Activated CD4-positive, alpha-beta memory T cell treated with anti-CD3 and anti-CD28 coated beads for 36 hours (primary cell): ENCODE data around the gene DMBT1. TPM values are rescaled to one million over a fixed set of nuclear protein-coding genes. Genes with fewer than 3 reads are reported as not detected.
A peak's percentile ranks its signal among the peaks of the same experiment; 100 is the strongest.

Source experiments
- CTCF ChIA-PET: fragments of 350-600 bp; sonication (Branson Sonifier 250); formaldehyde crosslinking; loops from one replicate; lab custom pipeline; 2021; ENCODE audit warnings: antibody characterized with exemption, inconsistent platforms; lab: Charles Lee
- POLR2A ChIA-PET: fragments of 350-600 bp; sonication (Branson Sonifier 250); formaldehyde crosslinking; loops from one replicate; lab custom pipeline; 2021; ENCODE audit warnings: antibody characterized with exemption; lab: Charles Lee
- DNase-seq: peaks from one replicate; pipeline ENCODE4 v3.0.0-alpha.2; 2020
- H3K27ac Mint-ChIP-seq: one replicate; pipeline ENCODE4 v1.8.0; 2021; ENCODE audit warnings: mixed read lengths
- H3K27me3 Mint-ChIP-seq: one replicate; pipeline ENCODE4 v1.8.0; 2021; ENCODE audit warnings: mixed read lengths
- H3K36me3 Mint-ChIP-seq: one replicate; pipeline ENCODE4 v1.8.0; 2021; ENCODE audit warnings: mixed read lengths
- H3K4me1 Mint-ChIP-seq: one replicate; pipeline ENCODE4 v1.8.0; 2021; ENCODE audit warnings: low read depth, mixed read lengths
- H3K4me3 Mint-ChIP-seq: one replicate; pipeline ENCODE4 v1.8.0; 2021; ENCODE audit warnings: mild to moderate bottlenecking, mixed read lengths
- H3K9me3 Mint-ChIP-seq: one replicate; pipeline ENCODE4 v1.8.0; 2021; ENCODE audit warnings: mixed read lengths
- intact Hi-C: fragments of 100-400 bp; cut with micrococcal nuclease; formaldehyde crosslinking; loops from one replicate; pipeline ENCODE4 v1.15.1; 2023
- total RNA-seq, 2 experiments: library from RNA; stranded (reverse); gene quantifications; one replicate each; pipeline ENCODE4 v1.2.3, GENCODE V29; 2021

Gene DMBT1
- not detected for total RNA-seq

- Mint-ChIP-seq H3K4me1 (peaks cover 33% of the 10 kb centered on the region), H3K27ac (no peak within 1 kb of the TSS), H3K9me3 (no peaks in the 10 kb centered on the region), H3K27me3 (peaks cover under 1% of the 10 kb centered on the region), H3K36me3 (no peaks in the 10 kb centered on the region), H3K4me3 (no peak within 1 kb of the TSS)
- ChIA-PET CTCF (no interaction called here), POLR2A (no interaction called here)
- intact Hi-C loops, result no loop called here
- DNase-seq, result no peak
Measured at GRCh38 chr10:122560279-122560804, at the start of gene DMBT1. DMBT1 (plus strand) TSS chr10:122560754; CDS start chr10:122560771, 17 bp downstream.

GRCh38 chr10:122513053-122513452 lies 47.5 kb upstream of the DMBT1 start:
- intact Hi-C loops, result no loop called here
- Mint-ChIP-seq H3K27ac (no peak overlapping the region), H3K4me3 (no peak overlapping the region), H3K36me3 (no peaks in the 10 kb centered on the region), H3K9me3 (no peaks in the 10 kb centered on the region), H3K27me3 (no peaks in the 10 kb centered on the region), H3K4me1 (peaks cover 34% of the 10 kb centered on the region)
- DNase-seq, result no peak
- ChIA-PET POLR2A (no interaction called here), CTCF (interaction anchor here (1.2 to 4.8 kb wide), 3 partner anchors 53 to 79 kb away, joined by 5 to 31 read pairs (median 6); no protein-coding TSS in a partner anchor)

GRCh38 chr10:122514045-122514840 lies 46.3 kb upstream of the DMBT1 start:
- peaks cover 34% of the 10 kb centered on the region for H3K4me1 Mint-ChIP-seq
- H3K4me3 Mint-ChIP-seq, result no peak overlapping the region
- CTCF ChIA-PET, result interaction anchor here (1.0 to 4.8 kb wide), 2 partner anchors 51 to 171 kb away, joined by 5 to 31 read pairs; no protein-coding TSS in a partner anchor
- intact Hi-C loops, result loop anchor here (2.0 kb wide), 1 partner anchor 23 kb away; no protein-coding TSS in a partner anchor
- no peak for DNase-seq
- no peaks in the 10 kb centered on the region for H3K36me3 Mint-ChIP-seq
- no peak overlapping the region for H3K27ac Mint-ChIP-seq
- POLR2A ChIA-PET, result interaction anchor here (1.2 kb wide), 1 partner anchor 23 kb away, joined by 4 read pairs; no protein-coding TSS in a partner anchor
- H3K27me3 Mint-ChIP-seq, result peaks cover 3% of the 10 kb centered on the region
- H3K9me3 Mint-ChIP-seq, result no peaks in the 10 kb centered on the region

GRCh38 chr10:122515022-122515424 lies 45.5 kb upstream of the DMBT1 start:
- no peak overlapping the region for H3K27ac Mint-ChIP-seq
- no peaks in the 10 kb centered on the region for H3K9me3 Mint-ChIP-seq
- POLR2A ChIA-PET, result interaction anchor here (1.2 kb wide), 1 partner anchor 24 kb away, joined by 4 read pairs; no protein-coding TSS in a partner anchor
- H3K4me1 Mint-ChIP-seq, result peaks cover 34% of the 10 kb centered on the region
- no peaks in the 10 kb centered on the region for H3K36me3 Mint-ChIP-seq
- DNase-seq, result no peak
- H3K4me3 Mint-ChIP-seq, result no peak overlapping the region
- CTCF ChIA-PET, result interaction anchor here (1.0 to 4.8 kb wide), 3 partner anchors 51 to 216 kb away, joined by 5 to 31 read pairs (median 5); no protein-coding TSS in a partner anchor
- peaks cover 3% of the 10 kb centered on the region for H3K27me3 Mint-ChIP-seq
- intact Hi-C loops, result loop anchor here (2.0 kb wide), 1 partner anchor 24 kb away; no protein-coding TSS in a partner anchor

GRCh38 chr10:122515588-122516231 lies 44.8 kb upstream of the DMBT1 start:
- ChIA-PET CTCF (interaction anchor here (1.3 to 4.8 kb wide), 2 partner anchors 50 to 217 kb away, joined by 5 to 31 read pairs; no protein-coding TSS in a partner anchor), POLR2A (no interaction called here)
- H3K4me3 Mint-ChIP-seq, result no peak overlapping the region
- no peaks in the 10 kb centered on the region for H3K9me3 Mint-ChIP-seq
- intact Hi-C loops, result loop anchor here (1.0 to 2.0 kb wide), 2 partner anchors 25 to 26 kb away; no protein-coding TSS in a partner anchor
- peaks cover 3% of the 10 kb centered on the region for H3K27me3 Mint-ChIP-seq
- no peaks in the 10 kb centered on the region for H3K36me3 Mint-ChIP-seq
- H3K4me1 Mint-ChIP-seq, result peaks cover 34% of the 10 kb centered on the region
- DNase-seq, result peak; percentile 80
- H3K27ac Mint-ChIP-seq, result no peak overlapping the region

- Mint-ChIP-seq H3K27ac (no peak overlapping the region), H3K4me3 (no peak overlapping the region), H3K9me3 (no peaks in the 10 kb centered on the region), H3K36me3 (no peaks in the 10 kb centered on the region), H3K4me1 (peaks cover 34% of the 10 kb centered on the region), H3K27me3 (peaks cover 3% of the 10 kb centered on the region)
- intact Hi-C loops, result loop anchor here (1.0 kb wide), 1 partner anchor 25 kb away; no protein-coding TSS in a partner anchor
- POLR2A ChIA-PET, result no interaction called here
- CTCF ChIA-PET, result interaction anchor here (1.6 to 4.8 kb wide), 2 partner anchors 49 to 218 kb away, joined by 3 to 31 read pairs; no protein-coding TSS in a partner anchor
- DNase-seq, result no peak
Measured at GRCh38 chr10:122516734-122517133, 43.8 kb upstream of the DMBT1 start.

GRCh38 chr10:122519144-122519543 lies 41.4 kb upstream of the DMBT1 start:
- Mint-ChIP-seq H3K36me3 (no peaks in the 10 kb centered on the region), H3K27ac (no peak overlapping the region), H3K9me3 (no peaks in the 10 kb centered on the region), H3K4me3 (no peak overlapping the region), H3K27me3 (peaks cover 3% of the 10 kb centered on the region), H3K4me1 (peaks cover 29% of the 10 kb centered on the region)
- POLR2A ChIA-PET, result no interaction called here
- CTCF ChIA-PET, result interaction anchor here (2.1 kb wide), 1 partner anchor 47 kb away, joined by 9 read pairs; no protein-coding TSS in a partner anchor
- DNase-seq, result no peak
- intact Hi-C loops, result no loop called here

- no peak for DNase-seq
- ChIA-PET CTCF (interaction anchor here (0.7 to 1.1 kb wide), 3 partner anchors 11 to 85 kb away, joined by 3 to 6 read pairs (median 3); no protein-coding TSS in a partner anchor), POLR2A (no interaction called here)
- intact Hi-C loops, result no loop called here
- Mint-ChIP-seq H3K27ac (no peak overlapping the region), H3K4me3 (no peak overlapping the region), H3K36me3 (no peaks in the 10 kb centered on the region), H3K4me1 (peaks cover 22% of the 10 kb centered on the region), H3K9me3 (no peaks in the 10 kb centered on the region), H3K27me3 (peaks cover 3% of the 10 kb centered on the region)
Measured at GRCh38 chr10:122519873-122520272, 40.7 kb upstream of the DMBT1 start.

- peaks cover 11% of the 10 kb centered on the region for H3K4me1 Mint-ChIP-seq
- H3K27ac Mint-ChIP-seq, result no peak overlapping the region
- intact Hi-C loops, result no loop called here
- ChIA-PET CTCF (interaction anchor here (1.1 to 6.0 kb wide), 2 partner anchors 44 to 45 kb away, joined by 6 to 47 read pairs; no protein-coding TSS in a partner anchor), POLR2A (no interaction called here)
- no peak for DNase-seq
- H3K9me3 Mint-ChIP-seq, result no peaks in the 10 kb centered on the region
- H3K36me3 Mint-ChIP-seq, result no peaks in the 10 kb centered on the region
- peaks cover 3% of the 10 kb centered on the region for H3K27me3 Mint-ChIP-seq
- H3K4me3 Mint-ChIP-seq, result no peak overlapping the region
Measured at GRCh38 chr10:122521011-122521410, 39.5 kb upstream of the DMBT1 start.

- Mint-ChIP-seq H3K27ac (no peak overlapping the region), H3K4me1 (no peaks in the 10 kb centered on the region), H3K9me3 (no peaks in the 10 kb centered on the region), H3K36me3 (no peaks in the 10 kb centered on the region), H3K4me3 (no peak overlapping the region), H3K27me3 (no peaks in the 10 kb centered on the region)
- intact Hi-C loops, result no loop called here
- no peak for DNase-seq
- CTCF ChIA-PET, result interaction anchor here (0.7 to 6.0 kb wide), 3 partner anchors 41 to 226 kb away, joined by 3 to 47 read pairs (median 3); no protein-coding TSS in a partner anchor
- POLR2A ChIA-PET, result no interaction called here
Measured at GRCh38 chr10:122524811-122525210, 35.7 kb upstream of the DMBT1 start.

- H3K27me3 Mint-ChIP-seq, result no peaks in the 10 kb centered on the region
- no peaks in the 10 kb centered on the region for H3K36me3 Mint-ChIP-seq
Measured at GRCh38 chr10:122525788-122526187, 34.8 kb upstream of the DMBT1 start.

More at GRCh38 chr10:122525788-122526187, 34.8 kb upstream of the DMBT1 start:
- DNase-seq, result peak; percentile 31
- no peaks in the 10 kb centered on the region for H3K9me3 Mint-ChIP-seq
- intact Hi-C loops, result loop anchor here (1.0 kb wide), 1 partner anchor 40 kb away; no protein-coding TSS in a partner anchor
- H3K4me3 Mint-ChIP-seq, result no peak overlapping the region
- ChIA-PET POLR2A (no interaction called here), CTCF (interaction anchor here (6.0 kb wide), 1 partner anchor 40 kb away, joined by 47 read pairs; no protein-coding TSS in a partner anchor)
- H3K4me1 Mint-ChIP-seq, result no peaks in the 10 kb centered on the region
- H3K27ac Mint-ChIP-seq, result no peak overlapping the region
